GM06990 (cell line): ENCODE results near the gene CASQ2.

Experiments used
- DNase-seq: peaks from one replicate; pipeline ENCODE4 v3.0.0-alpha.2; 2011; ENCODE audit not compliant: insufficient read length; ENCODE audit errors: extremely low read depth
- H3K27me3 ChIP-seq: replicated peaks from 2 replicates; pipeline ENCODE4 v1.6.0; 2011; ENCODE audit warnings: low read length; ENCODE audit not compliant: control insufficient read depth, insufficient read depth
- H3K36me3 ChIP-seq: 2 replicates; pipeline ENCODE4 v1.5.1; 2011; ENCODE audit warnings: low read length; ENCODE audit not compliant: control insufficient read depth, insufficient read depth
- H3K4me3 ChIP-seq: replicated peaks from 2 replicates; pipeline ENCODE4 v1.5.1; 2011; ENCODE audit warnings: low read depth, mild to moderate bottlenecking, control low read depth, low read length
- TF ChIP-seq, protein P1 (sequence below): IDR thresholded peaks from 2 replicates; pipeline ENCODE4 v1.5.1; 2011; ENCODE audit warnings: low read length, control low read depth, mild to moderate bottlenecking, inconsistent platforms; ENCODE audit not compliant: insufficient read depth, poor library complexity, severe bottlenecking

CASQ2 gene

DNA sequence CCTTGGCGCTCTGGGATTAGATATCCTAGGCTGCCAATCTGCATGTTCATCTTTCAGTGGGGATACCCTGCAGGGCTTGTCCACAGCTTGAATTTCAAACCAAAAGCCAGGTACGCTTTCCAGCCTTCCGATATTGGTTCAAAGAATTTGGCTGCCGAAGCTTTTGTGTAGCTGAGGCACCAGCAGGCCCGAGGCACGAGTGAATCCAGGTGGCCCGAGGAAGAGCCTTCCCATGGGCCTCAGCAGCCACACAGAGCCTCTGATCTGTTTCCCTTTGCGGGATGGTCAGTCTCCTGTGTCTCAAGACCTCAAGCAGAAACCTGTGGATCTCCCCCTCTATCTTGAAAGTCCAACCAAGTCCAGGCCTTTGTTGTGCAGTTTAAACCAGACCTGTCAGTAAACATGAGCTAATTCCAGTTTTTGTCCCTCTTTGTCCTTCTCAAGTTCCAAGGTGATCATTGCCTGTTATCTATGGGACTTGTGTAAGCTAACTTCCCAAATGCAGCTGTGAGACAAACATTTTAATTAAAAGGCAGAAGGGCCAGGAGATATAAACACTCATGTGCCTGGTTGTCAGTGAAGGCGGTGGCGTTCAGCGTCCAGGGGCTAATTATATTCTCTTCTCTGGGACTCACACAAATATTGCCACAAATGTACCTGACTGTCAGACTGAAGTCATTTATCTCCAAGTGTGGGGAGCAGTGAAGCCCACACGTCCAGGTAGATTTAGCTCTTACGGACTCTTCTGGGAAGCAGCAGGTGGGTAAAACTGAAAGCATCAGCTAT is 96.1 kb downstream of the CASQ2 start:
- Histone ChIP-seq H3K36me3 (peaks cover 2% of the 10 kb centered on the region), H3K27me3 (no peaks in the 10 kb centered on the region), H3K4me3 (no peak overlapping the region)
- TF ChIP-seq, protein P1, sequence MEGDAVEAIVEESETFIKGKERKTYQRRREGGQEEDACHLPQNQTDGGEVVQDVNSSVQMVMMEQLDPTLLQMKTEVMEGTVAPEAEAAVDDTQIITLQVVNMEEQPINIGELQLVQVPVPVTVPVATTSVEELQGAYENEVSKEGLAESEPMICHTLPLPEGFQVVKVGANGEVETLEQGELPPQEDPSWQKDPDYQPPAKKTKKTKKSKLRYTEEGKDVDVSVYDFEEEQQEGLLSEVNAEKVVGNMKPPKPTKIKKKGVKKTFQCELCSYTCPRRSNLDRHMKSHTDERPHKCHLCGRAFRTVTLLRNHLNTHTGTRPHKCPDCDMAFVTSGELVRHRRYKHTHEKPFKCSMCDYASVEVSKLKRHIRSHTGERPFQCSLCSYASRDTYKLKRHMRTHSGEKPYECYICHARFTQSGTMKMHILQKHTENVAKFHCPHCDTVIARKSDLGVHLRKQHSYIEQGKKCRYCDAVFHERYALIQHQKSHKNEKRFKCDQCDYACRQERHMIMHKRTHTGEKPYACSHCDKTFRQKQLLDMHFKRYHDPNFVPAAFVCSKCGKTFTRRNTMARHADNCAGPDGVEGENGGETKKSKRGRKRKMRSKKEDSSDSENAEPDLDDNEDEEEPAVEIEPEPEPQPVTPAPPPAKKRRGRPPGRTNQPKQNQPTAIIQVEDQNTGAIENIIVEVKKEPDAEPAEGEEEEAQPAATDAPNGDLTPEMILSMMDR: no peak
- no peak for DNase-seq

DNA sequence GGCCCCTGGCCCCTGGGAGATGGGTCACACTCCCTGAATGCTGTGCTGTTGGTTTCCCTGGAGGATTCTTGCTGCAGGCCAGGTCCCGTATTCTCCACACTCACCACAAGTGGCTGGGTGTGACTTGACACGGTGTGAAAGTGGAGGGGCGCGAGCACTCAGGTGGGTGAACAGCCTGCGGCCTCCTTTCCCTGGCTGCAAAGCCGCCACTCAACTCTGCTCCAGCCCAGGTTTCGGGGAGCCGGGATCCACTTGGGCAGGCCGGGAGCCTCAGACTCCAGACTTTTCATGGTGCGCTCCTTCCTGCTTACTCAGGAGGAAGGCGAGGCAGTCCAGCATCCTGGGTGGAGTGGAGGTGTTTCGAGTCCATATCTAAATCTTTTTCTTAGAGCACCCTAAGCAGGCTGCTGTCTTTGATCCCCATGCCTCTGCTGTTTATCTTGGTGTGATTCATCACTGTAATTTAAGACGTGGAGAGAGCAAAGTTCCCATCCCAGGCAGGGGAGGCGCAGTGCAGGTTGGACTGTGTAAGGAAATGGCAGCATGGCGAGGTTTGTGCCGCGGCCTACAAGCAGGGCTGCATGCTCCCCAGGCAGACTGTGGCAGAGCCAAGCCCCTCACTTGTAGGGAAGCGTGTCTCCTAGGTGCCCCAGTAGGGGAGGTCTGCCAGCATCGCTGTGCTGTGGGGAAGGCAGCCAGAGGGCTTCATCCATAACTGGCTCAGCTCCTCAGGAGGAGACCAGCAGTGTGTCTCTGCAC is 97.2 kb downstream of the CASQ2 start:
- H3K36me3 ChIP-seq: peaks cover 5% of the 10 kb centered on the region
- TF ChIP-seq, protein P1: no peak
- H3K4me3 ChIP-seq: no peak overlapping the region
- no peaks in the 10 kb centered on the region for H3K27me3 ChIP-seq
- no peak for DNase-seq

DNA sequence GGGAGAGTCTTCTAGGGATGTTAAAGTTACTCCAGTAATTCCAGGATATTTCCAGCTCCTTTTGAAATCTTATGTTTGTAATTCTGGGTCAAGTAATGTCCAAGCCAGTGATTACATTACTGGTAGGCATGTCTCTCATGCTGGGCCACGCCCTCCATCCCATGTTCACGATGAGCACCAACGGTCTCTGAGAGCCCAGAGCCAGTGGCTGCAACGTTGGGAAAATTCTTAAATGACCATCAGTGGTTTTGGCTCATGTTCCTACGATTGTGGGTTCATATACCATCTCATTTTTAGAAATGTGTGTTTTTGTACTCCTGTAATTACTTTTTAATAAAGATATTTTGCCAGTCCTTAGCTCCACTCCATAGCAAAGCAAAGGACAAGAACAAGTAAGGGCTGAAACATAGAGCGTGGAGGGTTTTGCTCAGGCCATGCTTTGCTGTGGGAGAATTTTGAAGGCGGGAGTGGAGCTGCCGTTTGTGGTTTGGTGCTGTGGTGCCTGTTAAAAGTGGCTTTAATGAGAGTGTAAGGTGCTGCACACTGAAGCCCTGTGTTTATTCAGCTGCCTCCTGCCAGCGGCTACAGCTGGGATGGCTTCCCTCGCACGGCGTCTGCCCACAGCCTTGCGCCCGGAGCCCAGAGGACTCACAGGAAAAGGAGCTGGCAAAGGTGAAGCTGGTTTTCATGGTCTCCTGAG is 97.9 kb downstream of the CASQ2 start:
- DNase-seq: no peak

DNA sequence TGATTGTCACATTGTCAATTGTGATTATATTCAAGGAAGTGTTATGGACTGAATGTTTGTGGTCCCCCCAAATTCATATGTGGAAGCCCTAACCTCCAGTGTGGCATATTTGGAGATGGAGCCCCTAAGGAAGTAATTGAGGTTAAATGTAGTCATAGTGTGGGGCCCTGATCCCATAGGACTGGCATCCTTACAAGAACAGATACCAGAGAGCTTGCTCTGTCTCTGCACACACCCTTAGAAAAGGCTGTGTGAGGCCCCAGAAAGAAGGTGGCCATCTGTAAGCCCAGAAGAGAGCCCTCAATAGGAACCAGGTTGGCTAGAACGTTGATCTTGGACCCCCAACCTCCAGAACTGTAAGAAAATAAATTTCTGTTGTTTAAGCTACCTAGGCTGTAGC is 98.6 kb downstream of the CASQ2 start:
- Histone ChIP-seq H3K36me3 (peaks cover 5% of the 10 kb centered on the region), H3K4me3 (no peak overlapping the region), H3K27me3 (no peaks in the 10 kb centered on the region)
- TF ChIP-seq, protein P1: no peak
- no peak for DNase-seq

More for the DNA sequence above, 97.9 kb downstream of the CASQ2 start:
- TF ChIP-seq, protein P1: no peak
- H3K27me3 ChIP-seq: no peaks in the 10 kb centered on the region
- no peak overlapping the region for H3K4me3 ChIP-seq
- H3K36me3 ChIP-seq: peaks cover 5% of the 10 kb centered on the region

DNA sequence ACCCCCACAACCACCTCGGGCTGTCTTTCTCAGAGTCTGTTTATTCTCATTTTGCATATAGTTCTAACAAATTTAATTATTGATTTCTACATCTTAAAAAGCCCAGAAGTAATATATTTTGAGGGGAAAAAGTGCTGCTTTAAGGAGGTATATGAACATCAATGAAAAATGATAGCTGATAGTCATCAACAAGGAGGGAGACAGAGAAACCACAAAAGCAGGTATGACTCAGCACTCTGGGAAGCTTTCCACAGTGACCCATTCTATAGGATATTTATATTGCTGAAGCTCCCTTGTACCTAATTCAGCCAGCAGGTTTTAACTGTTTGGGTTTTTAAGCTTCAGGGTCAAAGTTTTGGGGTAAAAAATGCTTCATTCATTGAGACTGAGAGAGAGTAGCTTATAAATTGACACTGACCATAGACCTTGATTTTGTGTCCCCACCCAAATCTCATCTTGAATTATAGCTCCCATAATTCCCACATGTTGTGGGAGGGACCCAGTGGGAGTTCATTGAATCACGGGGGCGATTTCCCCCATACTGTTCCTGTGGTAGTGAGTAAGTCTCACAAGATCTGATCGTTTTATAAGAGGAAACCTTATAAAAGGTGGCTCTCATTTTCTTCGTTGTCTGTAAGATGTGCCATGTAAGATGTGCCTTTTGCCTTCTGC is 99.4 kb downstream of the CASQ2 start:
- H3K4me3 ChIP-seq: no peak overlapping the region
- no peaks in the 10 kb centered on the region for H3K27me3 ChIP-seq
- TF ChIP-seq, protein P1: no peak
- no peak for DNase-seq
- H3K36me3 ChIP-seq: peaks cover 7% of the 10 kb centered on the region
